DMS 273 treated with DMSO at 0.1 percent for 48 hours (cell line): ENCODE measurements around the gene CKAP4.
A peak's percentile ranks its signal among the peaks of the same experiment; 100 is the strongest.

Experiments
- DNase-seq: peaks from one replicate; lab custom pipeline; 2025; lab: John Stamatoyannopoulos, UW

CKAP4 gene

GRCh38 chr12:106195621-106196027, 52.2 kb downstream of the CKAP4 start:
- DNase-seq = no peak

GRCh38 chr12:106194351-106194750, 53.5 kb downstream of the CKAP4 start:
- DNase-seq = no peak

DNA sequence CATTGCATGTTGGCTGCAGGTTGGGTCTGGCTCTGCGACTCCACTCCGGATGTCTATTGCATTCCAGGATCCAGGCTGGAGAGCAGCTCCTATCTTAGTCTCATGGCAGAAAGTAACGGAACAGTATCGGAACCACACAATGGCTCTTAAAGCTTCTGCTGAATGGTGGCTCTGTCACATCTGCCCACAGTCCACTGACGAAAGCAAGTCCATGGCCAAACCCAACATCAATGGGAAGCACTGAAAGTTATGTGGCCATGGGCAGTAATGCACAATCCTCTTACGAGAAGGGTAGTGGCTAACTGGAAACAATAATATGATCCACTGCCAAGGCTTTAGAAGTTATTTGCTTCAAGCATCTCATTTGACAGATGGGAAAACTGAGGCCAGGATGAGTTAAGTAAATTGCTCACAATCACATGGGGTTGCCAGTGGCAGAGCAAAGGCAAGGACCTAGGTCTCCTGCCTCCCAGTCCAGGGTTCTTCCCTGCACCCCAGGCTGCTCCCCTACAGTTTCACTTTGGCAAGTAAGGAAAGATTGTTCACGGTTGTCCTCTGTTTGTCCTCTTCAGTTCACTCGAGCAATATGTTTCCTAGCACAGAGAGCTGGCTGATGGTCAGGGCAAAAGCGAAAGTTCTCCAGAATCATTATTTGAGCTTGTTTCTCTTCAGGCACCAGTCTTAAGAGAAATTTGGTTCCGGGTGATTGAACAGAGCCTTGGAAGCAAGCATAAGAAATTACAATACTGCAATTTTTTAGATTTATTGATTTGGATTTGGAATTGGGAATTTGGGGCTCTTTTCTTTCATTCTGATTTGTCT, 54.2 kb downstream of the CKAP4 start:
- DNase-seq = no peak

- peak; percentile 9 for DNase-seq
These were observed 55.0 kb downstream of the CKAP4 start for GRCh38 chr12:106192659-106193393.

DNA sequence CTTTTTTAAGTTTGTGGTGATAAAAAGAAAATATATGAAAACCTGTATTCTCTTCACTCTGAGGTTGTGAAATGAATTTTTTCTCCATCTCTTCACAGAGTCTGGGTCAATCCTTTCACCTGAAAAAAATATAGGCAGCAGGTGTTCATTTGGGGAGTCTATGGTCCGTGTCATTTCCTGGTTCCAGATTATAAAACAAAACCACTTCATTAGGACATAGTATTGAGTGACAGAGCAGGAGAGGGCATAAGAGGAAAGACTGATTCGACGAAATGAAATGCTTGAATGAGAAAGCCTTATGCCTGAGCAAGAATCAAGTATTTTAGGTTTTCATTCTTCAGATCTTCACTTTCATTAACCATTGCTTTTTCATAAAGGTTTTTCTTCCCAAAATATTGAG, 57.2 kb downstream of the CKAP4 start:
- DNase-seq = no peak

GRCh38 chr12:106189341-106189740, 58.5 kb downstream of the CKAP4 start:
- no peak for DNase-seq

GRCh38 chr12:106188256-106188655, 59.6 kb downstream of the CKAP4 start:
- DNase-seq = no peak
